Ammon's horn (tissue), 1 donor: ENCODE results near the gene CYTH3.
A peak's percentile ranks its signal among the peaks of the same experiment; 100 is the strongest.
"Not testable (repeated sequence)": the region's sequence is repeated elsewhere in the genome, so short reads cannot be mapped to it uniquely, and the experiment has no call there.

Experiments
- DNase-seq: peaks from one replicate; pipeline ENCODE4 v3.0.0-alpha.2; 2016; ENCODE audit warnings: low spot score

CYTH3 gene

GRCh38 chr7:6272481-6273323, at the start of gene CYTH3:
Gene CYTH3, minus strand, starts transcription at chr7:6272624. Its CDS starts 117 bp downstream, at chr7:6272507.
- peak; percentile 91 for DNase-seq

GRCh38 chr7:6320791-6321190, 48.4 kb upstream of the CYTH3 start:
- no peak for DNase-seq

- DNase-seq = no peak
Observed at GRCh38 chr7:6317797-6318438, 45.5 kb upstream of the CYTH3 start.

GRCh38 chr7:6316226-6316625, 43.8 kb upstream of the CYTH3 start:
- no peak for DNase-seq

- DNase-seq = no peak
Observed at GRCh38 chr7:6315746-6316145, 43.3 kb upstream of the CYTH3 start.

- no peak for DNase-seq
Observed at GRCh38 chr7:6310271-6310993, 38.0 kb upstream of the CYTH3 start.

GRCh38 chr7:6307762-6308161, 35.3 kb upstream of the CYTH3 start:
- DNase-seq = no peak

GRCh38 chr7:6306471-6306870, 34.0 kb upstream of the CYTH3 start:
- DNase-seq = no peak

GRCh38 chr7:6305330-6305729, 32.9 kb upstream of the CYTH3 start:
- DNase-seq = no peak

GRCh38 chr7:6301446-6301845, 29.0 kb upstream of the CYTH3 start:
- not testable (repeated sequence) for DNase-seq

GRCh38 chr7:6299774-6300173, 27.4 kb upstream of the CYTH3 start:
- no peak for DNase-seq

GRCh38 chr7:6294839-6295238, 22.4 kb upstream of the CYTH3 start:
- no peak for DNase-seq

- no peak for DNase-seq
Observed at GRCh38 chr7:6293202-6293601, 20.8 kb upstream of the CYTH3 start.

GRCh38 chr7:6291941-6292340, 19.5 kb upstream of the CYTH3 start:
- not testable (repeated sequence) for DNase-seq

GRCh38 chr7:6291531-6291930, 19.1 kb upstream of the CYTH3 start:
- no peak for DNase-seq

GRCh38 chr7:6290319-6290741, 17.9 kb upstream of the CYTH3 start:
- DNase-seq = no peak

- no peak for DNase-seq
Observed at GRCh38 chr7:6288270-6288860, 15.9 kb upstream of the CYTH3 start.

- no peak for DNase-seq
Observed at GRCh38 chr7:6286486-6286885, 14.1 kb upstream of the CYTH3 start.

GRCh38 chr7:6284461-6285360, 12.3 kb upstream of the CYTH3 start:
- no peak for DNase-seq

- no peak for DNase-seq
Observed at GRCh38 chr7:6284055-6284400, 11.6 kb upstream of the CYTH3 start.

GRCh38 chr7:6283391-6284054, 11.1 kb upstream of the CYTH3 start:
- not testable (repeated sequence) for DNase-seq
